ENCODE results near the gene EMCN.
"Not testable (repeated sequence)": the region's sequence is repeated elsewhere in the genome, so short reads cannot be mapped to it uniquely, and the experiment has no call there.

EMCN gene

GRCh38 chr4:100539706-100540105 lies 21.9 kb upstream of the EMCN start:
- H3K4me3 ChIP-seq = no peak overlapping the region
- H3K27ac ChIP-seq = no peak overlapping the region
- H3K9me3 ChIP-seq (ENCODE audit: low read depth, low read length) = no peaks in the 10 kb centered on the region; the same call in 1 of the 2 replicates
- no peak overlapping the region for H3K9ac ChIP-seq (ENCODE audit: insufficient read length)
- TF ChIP-seq FOXP2 (optimal IDR thresholded peaks at IDR 0.05; ENCODE audit: control extremely low read depth, extremely low read length, insufficient read depth) (no peak), EZH2 (IDR thresholded peaks at IDR 0.05) (no peak), POLR2AphosphoS5 (IDR thresholded peaks at IDR 0.05; ENCODE audit: borderline replicate concordance, low read depth, low read length) (no peak)
- no peak for DNase-seq (ENCODE audit: low read depth, low spot score)
- H3K36me3 ChIP-seq (ENCODE audit: insufficient read depth, low read length) = no peaks in the 10 kb centered on the region

- Histone ChIP-seq H3K27ac (no peak overlapping the region), H3K36me3 (ENCODE audit: insufficient read depth, low read length) (no peaks in the 10 kb centered on the region), H3K9ac (ENCODE audit: insufficient read length) (no peak overlapping the region), H3K4me3 (no peak overlapping the region), H3K9me3 (ENCODE audit: low read depth, low read length) (peaks cover 2% of the 10 kb centered on the region; the same call in 1 of the 2 replicates)
- DNase-seq (ENCODE audit: low read depth, low spot score) = no peak
- TF ChIP-seq POLR2AphosphoS5 (IDR thresholded peaks at IDR 0.05; ENCODE audit: borderline replicate concordance, low read depth, low read length) = no peak
- no peak for TF ChIP-seq FOXP2 (optimal IDR thresholded peaks at IDR 0.05; ENCODE audit: control extremely low read depth, extremely low read length, insufficient read depth)
Measured at GRCh38 chr4:100533741-100534140, 15.9 kb upstream of the EMCN start.

- not testable (repeated sequence) for H3K27ac ChIP-seq; H3K9me3 ChIP-seq (ENCODE audit: low read depth, low read length); H3K36me3 ChIP-seq (ENCODE audit: insufficient read depth, low read length); H3K4me3 ChIP-seq; DNase-seq (ENCODE audit: low read depth, low spot score); H3K9ac ChIP-seq (ENCODE audit: insufficient read length)
Measured at GRCh38 chr4:100530161-100530560, 12.3 kb upstream of the EMCN start.

GRCh38 chr4:100525686-100526085 lies 7.9 kb upstream of the EMCN start:
- H3K9ac ChIP-seq (ENCODE audit: insufficient read length) = no peak overlapping the region
- DNase-seq (ENCODE audit: low read depth, low spot score) = no peak
- no peaks in the 10 kb centered on the region for H3K36me3 ChIP-seq (ENCODE audit: insufficient read depth, low read length)
- H3K4me3 ChIP-seq = no peak overlapping the region
- TF ChIP-seq POLR2AphosphoS5 (IDR thresholded peaks at IDR 0.05; ENCODE audit: borderline replicate concordance, low read depth, low read length) (no peak), FOXP2 (optimal IDR thresholded peaks at IDR 0.05; ENCODE audit: control extremely low read depth, extremely low read length, insufficient read depth) (no peak), EZH2 (IDR thresholded peaks at IDR 0.05) (no peak)
- H3K9me3 ChIP-seq (ENCODE audit: low read depth, low read length) = 0 out of 2 replicates have a peak, but pooled peaks cover 2% of the 10 kb centered on the region
- H3K27ac ChIP-seq = peak overlapping the region; percentile 36; the same call in 1 of the 2 replicates

GRCh38 chr4:100519205-100519604 lies 1.4 kb upstream of the EMCN start:
- DNase-seq (ENCODE audit: low read depth, low spot score) = no peak
- H3K9ac ChIP-seq (ENCODE audit: insufficient read length) = no peak overlapping the region
- TF ChIP-seq FOXP2 (optimal IDR thresholded peaks at IDR 0.05; ENCODE audit: control extremely low read depth, extremely low read length, insufficient read depth) (no peak), POLR2AphosphoS5 (IDR thresholded peaks at IDR 0.05; ENCODE audit: borderline replicate concordance, low read depth, low read length) (no peak), EZH2 (IDR thresholded peaks at IDR 0.05) (no peak)
- H3K9me3 ChIP-seq (ENCODE audit: low read depth, low read length) = no peaks in the 10 kb centered on the region
- peak overlapping the region; percentile 92 for H3K27ac ChIP-seq
- peak overlapping the region; percentile 61 for H3K4me3 ChIP-seq
- no peaks in the 10 kb centered on the region for H3K36me3 ChIP-seq (ENCODE audit: insufficient read depth, low read length)

GRCh38 chr4:100516225-100516624 lies 1.6 kb downstream of the EMCN start:
- Histone ChIP-seq H3K9ac (ENCODE audit: insufficient read length) (peak overlapping the region; percentile 24), H3K36me3 (ENCODE audit: insufficient read depth, low read length) (no peaks in the 10 kb centered on the region), H3K27ac (peak overlapping the region; percentile 92; the same call in 1 of the 2 replicates), H3K9me3 (ENCODE audit: low read depth, low read length) (no peaks in the 10 kb centered on the region), H3K4me3 (peak overlapping the region; percentile 61; the same call in 1 of the 2 replicates)
- no peak for TF ChIP-seq FOXP2 (optimal IDR thresholded peaks at IDR 0.05; ENCODE audit: control extremely low read depth, extremely low read length, insufficient read depth)
- no peak for TF ChIP-seq POLR2AphosphoS5 (IDR thresholded peaks at IDR 0.05; ENCODE audit: borderline replicate concordance, low read depth, low read length)
- TF ChIP-seq EZH2 (IDR thresholded peaks at IDR 0.05) = no peak
- DNase-seq (ENCODE audit: low read depth, low spot score) = no peak

- Histone ChIP-seq H3K9me3 (ENCODE audit: low read depth, low read length) (no peaks in the 10 kb centered on the region), H3K36me3 (ENCODE audit: insufficient read depth, low read length) (no peaks in the 10 kb centered on the region), H3K9ac (ENCODE audit: insufficient read length) (peak overlapping the region; percentile 46), H3K27ac (peak overlapping the region; percentile 95), H3K4me3 (no peak overlapping the region; the same call in 1 of the 2 replicates)
- TF ChIP-seq POLR2AphosphoS5 (IDR thresholded peaks at IDR 0.05; ENCODE audit: borderline replicate concordance, low read depth, low read length) (no peak), FOXP2 (optimal IDR thresholded peaks at IDR 0.05; ENCODE audit: control extremely low read depth, extremely low read length, insufficient read depth) (no peak), EZH2 (IDR thresholded peaks at IDR 0.05) (no peak)
- DNase-seq (ENCODE audit: low read depth, low spot score) = no peak
Measured at GRCh38 chr4:100511896-100512295, 5.9 kb downstream of the EMCN start.

GRCh38 chr4:100510551-100510950 lies 7.3 kb downstream of the EMCN start:
- H3K4me3 ChIP-seq = peak overlapping the region; percentile 67
- H3K27ac ChIP-seq = peak overlapping the region; percentile 95
- no peaks in the 10 kb centered on the region for H3K36me3 ChIP-seq (ENCODE audit: insufficient read depth, low read length)
- H3K9me3 ChIP-seq (ENCODE audit: low read depth, low read length) = no peaks in the 10 kb centered on the region
- H3K9ac ChIP-seq (ENCODE audit: insufficient read length) = peak overlapping the region; percentile 46
- no peak for TF ChIP-seq EZH2 (IDR thresholded peaks at IDR 0.05)
- peak; percentile 67; the same call in 1 of the 2 replicates for TF ChIP-seq POLR2AphosphoS5 (IDR thresholded peaks at IDR 0.05; ENCODE audit: borderline replicate concordance, low read depth, low read length)
- TF ChIP-seq FOXP2 (optimal IDR thresholded peaks at IDR 0.05; ENCODE audit: control extremely low read depth, extremely low read length, insufficient read depth) = peak; percentile 88
- DNase-seq (ENCODE audit: low read depth, low spot score) = peak; percentile 96

GRCh38 chr4:100509386-100509785 lies 8.4 kb downstream of the EMCN start:
- Histone ChIP-seq H3K4me3 (peak overlapping the region; percentile 67), H3K27ac (peak overlapping the region; percentile 95), H3K36me3 (ENCODE audit: insufficient read depth, low read length) (no peaks in the 10 kb centered on the region), H3K9me3 (ENCODE audit: low read depth, low read length) (no peaks in the 10 kb centered on the region), H3K9ac (ENCODE audit: insufficient read length) (peak overlapping the region; percentile 35)
- TF ChIP-seq POLR2AphosphoS5 (IDR thresholded peaks at IDR 0.05; ENCODE audit: borderline replicate concordance, low read depth, low read length) (no peak), EZH2 (IDR thresholded peaks at IDR 0.05) (no peak), FOXP2 (optimal IDR thresholded peaks at IDR 0.05; ENCODE audit: control extremely low read depth, extremely low read length, insufficient read depth) (no peak)
- DNase-seq (ENCODE audit: low read depth, low spot score) = no peak

Measured in SK-N-MC (cell line).